HG02610 (cell line): Measurements from ENCODE around the gene RPS27.
"Not testable (repeated sequence)": the region's sequence is repeated elsewhere in the genome, so short reads cannot be mapped to it uniquely, and the experiment has no call there.

Experiments used
- ATAC-seq: cut with Tn5 transposase; IDR thresholded peaks from one replicate; pipeline ENCODE4 v1.9.1; 2021; ENCODE audit warnings: mild to moderate bottlenecking, moderate library complexity; ENCODE audit not compliant: unreplicated experiment

RPS27 gene

GRCh38 chr1:153960206-153960605 is 30.4 kb upstream of the RPS27 start:
- ATAC-seq: no peak

- ATAC-seq: no peak
Measured at GRCh38 chr1:153961421-153961820, 29.1 kb upstream of the RPS27 start.

DNA sequence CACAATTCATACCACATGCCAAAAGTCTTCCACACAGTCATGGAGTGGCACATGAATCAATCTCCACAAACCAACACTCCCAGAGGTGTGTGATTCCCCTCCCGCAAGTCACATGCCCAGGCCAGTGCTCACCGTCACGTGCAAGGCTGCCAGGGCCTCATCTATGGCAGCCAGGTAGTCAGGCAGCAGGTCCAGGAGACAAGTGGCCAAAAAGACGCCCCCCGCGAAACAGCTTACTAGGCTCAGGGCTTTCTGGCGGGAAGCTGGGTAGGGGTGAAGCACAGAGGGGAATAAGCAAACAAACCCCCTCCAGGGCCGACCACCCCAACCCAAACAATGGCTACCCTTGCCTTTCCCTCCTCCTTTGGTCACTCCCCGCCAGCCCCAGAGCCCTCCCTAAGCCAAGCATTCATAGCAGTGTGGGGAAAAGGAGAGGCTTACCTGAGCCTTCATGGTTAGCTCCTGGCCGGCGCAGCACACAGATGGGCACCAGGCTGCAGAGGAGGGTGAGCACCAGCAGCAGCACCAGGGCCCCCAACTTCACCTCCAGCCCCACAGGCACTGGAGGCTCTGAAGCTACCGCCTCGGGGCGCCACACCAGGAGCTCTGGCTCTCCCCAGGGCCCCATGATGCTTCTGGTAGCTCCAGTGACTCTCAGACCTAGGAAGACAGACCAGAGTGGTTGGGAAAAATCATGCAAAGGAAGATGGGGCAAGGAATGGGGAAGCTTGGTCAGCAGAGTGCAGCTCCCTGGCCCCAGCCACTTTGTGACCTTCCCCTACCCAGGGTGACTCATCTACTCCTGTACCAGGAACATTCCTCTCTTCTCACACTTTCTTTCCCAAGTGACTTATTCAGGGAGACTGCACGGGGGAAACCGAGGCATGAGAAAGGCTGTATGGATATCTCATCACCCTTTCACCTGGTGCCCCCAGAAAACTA is 28.2 kb upstream of the RPS27 start:
- no peak for ATAC-seq

- ATAC-seq: peak; percentile 47
Measured at GRCh38 chr1:153963030-153963849, 27.3 kb upstream of the RPS27 start, which contains the start of gene SLC39A1. Gene SLC39A1 (minus strand): TSS chr1:153963537. CDS start chr1:153962715, 822 bp downstream.

DNA sequence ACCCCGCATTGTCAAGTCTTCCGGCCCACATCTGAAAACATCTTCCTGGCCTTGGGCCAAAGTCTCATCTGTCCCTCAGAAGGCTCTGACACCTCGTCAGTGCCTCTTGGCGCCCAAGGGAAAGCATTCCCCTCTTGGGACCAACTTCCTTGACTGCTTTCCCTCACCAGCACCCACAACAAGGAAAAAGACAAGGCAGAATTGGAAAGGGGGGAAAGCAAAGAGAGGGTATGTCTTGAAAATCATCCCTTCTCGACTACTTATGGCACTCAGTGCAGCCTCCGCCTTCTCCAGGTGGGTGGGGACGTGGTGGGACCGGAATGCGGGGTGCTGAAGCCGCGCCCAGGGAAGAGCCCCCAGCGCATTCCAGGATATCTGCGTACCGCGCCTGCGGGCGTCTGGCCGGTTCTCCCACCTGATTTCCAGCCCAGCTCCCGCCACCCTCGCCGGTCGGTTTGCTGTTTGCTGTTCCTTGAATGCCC is 26.7 kb upstream of the RPS27 start:
- peak; percentile 1 for ATAC-seq

GRCh38 chr1:153967107-153967999 is 23.2 kb upstream of the RPS27 start, which contains the start of gene CREB3L4:
Gene CREB3L4 (plus strand): TSS chr1:153967902. CDS start chr1:153968526, 624 bp downstream.
- peak; percentile 70 for ATAC-seq

DNA sequence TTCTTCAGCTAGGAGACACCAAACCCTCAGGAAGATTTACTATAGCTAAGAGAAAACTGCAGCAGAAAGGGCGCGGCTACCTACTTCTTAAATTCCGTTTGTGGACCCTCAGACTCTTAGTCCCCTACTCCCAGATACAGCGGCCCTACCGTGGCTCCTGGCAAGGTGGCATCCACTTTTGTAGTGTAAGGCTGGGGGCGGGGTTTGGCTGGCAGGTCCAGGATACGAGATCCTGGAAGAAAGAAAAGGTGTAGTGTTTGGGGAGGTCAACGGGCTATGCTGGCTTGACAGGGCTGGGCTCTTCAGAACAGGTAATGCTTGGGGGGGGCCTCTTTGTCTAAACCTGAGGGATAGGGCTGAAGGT is 22.6 kb upstream of the RPS27 start:
- ATAC-seq: no peak

GRCh38 chr1:153968408-153968807 is 22.2 kb upstream of the RPS27 start:
- ATAC-seq: no peak

- no peak for ATAC-seq
Measured at GRCh38 chr1:153968972-153969371, 21.6 kb upstream of the RPS27 start.

DNA sequence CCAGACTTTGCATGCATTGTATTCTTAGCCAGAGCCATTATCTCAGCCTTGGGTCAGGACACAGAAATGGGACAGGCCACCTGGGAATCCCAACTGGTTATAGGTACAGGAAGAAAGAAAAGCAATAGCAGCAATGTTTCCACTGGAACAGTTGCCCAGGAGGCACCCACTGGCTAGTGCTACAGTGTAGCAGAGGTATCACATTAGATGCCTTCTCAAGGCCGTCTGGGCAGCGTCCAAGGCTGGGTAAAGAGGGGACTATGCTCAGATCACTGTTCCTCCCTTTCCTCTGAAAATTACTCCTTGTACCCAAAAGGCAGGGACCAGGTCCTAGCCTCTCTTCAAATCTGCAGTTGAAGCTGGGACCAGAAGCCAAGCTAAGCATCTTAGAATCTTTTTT is 20.2 kb upstream of the RPS27 start:
- no peak for ATAC-seq

DNA sequence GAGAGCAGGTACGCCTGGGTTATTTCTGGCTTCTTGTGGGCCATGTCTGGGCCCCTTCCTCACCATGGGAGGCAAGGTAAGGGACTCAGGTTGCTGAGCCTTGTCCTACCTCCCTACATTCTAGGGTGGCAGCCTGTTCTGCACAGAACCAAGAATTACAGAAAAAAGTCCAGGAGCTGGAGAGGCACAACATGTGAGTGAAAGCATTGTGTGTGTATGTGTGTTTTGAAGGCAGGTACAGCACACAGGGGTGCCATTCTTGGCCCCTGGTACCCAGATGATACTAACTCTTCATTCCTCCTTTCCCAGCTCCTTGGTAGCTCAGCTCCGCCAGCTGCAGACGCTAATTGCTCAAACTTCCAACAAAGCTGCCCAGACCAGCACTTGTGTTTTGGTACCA is 17.5 kb upstream of the RPS27 start:
- ATAC-seq: no peak

DNA sequence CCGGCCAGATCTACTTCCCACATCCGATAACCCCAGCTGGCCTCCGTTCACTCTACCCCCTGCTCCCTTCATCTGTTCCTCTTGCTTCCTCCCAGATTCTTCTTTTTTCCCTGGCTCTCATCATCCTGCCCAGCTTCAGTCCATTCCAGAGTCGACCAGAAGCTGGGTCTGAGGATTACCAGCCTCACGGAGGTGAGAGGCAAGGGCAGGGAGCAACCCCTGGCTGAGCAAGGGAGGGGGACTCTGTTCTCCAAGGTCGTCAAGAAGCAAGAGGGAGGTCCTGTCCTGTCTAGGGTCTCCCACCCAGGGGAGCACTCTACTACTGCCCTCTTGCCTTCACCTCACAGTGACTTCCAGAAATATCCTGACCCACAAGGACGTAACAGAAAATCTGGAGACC is 17.0 kb upstream of the RPS27 start:
- ATAC-seq: no peak

DNA sequence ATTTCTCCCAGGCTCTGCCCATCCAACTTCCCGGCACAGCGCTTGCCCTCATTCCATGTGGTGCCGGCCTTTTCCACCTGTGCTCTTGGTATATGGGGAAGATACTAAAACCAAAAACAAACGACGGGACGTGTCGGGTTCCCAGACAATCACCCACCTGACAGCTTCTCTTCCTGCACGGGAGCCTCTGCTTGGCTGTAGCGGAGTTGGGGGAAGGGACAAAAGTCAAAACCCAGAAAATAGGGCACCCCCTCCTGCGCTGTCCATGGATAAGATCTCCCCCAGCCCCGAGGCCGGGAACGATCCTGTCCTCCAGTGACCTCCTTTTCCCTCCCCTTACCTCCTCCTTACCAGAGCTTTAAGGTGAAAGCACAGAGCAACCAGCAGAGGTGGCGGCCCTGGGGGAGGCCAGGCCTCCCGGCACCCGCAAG is 13.7 kb upstream of the RPS27 start:
- no peak for ATAC-seq

DNA sequence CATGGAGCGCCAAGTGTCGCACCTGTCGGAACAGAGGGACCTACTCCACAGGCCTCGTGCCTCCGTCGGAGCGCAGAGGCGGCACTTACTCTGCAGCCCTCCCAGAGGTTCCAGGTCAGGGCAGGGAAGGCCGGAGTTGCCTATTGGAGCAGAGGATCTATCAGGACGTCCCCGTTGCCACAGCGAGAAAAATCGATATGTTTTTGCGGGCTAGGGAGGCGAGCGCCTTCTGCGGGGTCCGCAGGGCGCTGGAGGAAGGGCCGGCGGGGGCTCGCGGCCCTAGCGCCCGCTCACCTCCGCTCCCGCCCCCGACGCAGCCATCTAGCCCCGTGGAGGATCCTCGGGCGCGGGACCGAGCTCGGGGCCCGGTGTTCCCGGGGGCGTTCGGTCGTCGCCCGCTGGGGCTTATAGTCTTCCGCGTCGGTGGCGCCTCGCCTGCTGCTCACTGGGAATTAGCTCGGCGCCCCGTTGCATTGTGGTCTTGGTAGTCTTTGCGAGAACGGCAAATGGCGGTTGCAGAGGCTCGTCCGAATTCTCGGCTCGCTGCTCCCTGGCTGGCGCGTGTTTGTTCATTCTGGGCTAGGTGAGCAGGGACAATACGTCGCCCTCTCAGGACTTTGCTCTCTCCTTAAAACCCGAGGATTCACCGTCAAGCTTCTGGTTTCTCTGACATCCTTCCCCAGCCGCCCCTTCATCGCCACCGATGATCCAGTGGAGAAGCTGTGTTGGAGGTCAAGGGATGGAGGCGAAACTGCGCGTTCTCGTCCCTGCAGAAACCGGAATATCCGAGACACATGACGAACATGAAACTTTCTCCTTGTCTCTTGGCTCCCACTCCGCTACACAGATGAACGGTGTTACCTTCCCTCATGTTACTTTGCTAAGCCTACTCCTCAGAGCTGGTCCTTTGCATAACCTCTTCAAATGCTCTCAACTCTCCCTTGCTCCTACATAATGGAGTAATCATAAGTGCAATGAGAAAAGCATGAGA is 13.0 kb upstream of the RPS27 start, which contains the start of gene JTB:
JTB (minus strand) TSS at position 425 of the 991 bp plus-strand sequence; CDS start at position 3, 422 bp downstream.
- ATAC-seq: peak; percentile 79

DNA sequence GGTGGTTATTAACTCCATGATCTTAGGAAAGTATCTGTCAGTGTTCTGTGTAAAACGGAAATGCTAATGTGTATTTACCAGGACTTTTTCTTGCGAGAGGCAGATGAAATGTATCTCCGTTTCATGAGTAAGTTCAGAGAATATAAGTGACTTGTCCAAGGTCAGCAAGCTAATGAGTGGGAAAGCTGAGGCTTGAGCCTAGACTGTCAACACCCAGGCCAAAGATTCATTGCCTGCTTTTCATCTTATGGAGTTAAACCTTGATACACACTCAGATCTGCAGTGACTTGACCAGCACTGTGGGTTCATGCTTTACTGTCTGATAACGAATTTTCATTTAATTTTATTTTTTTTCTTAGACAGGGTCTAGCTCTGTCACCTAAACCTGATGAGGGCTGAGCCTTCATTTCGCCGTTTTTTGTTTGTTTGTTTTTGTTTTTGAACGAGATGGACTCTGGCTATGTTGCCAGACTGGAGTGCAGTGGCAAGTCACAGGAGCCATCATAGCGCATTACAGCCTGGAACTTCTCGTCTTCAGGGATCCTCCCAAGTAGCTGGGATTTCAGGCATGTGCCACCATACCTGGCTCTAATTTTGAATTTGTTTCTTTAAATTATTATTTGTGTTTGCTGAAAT is 12.2 kb upstream of the RPS27 start:
- ATAC-seq: no peak

DNA sequence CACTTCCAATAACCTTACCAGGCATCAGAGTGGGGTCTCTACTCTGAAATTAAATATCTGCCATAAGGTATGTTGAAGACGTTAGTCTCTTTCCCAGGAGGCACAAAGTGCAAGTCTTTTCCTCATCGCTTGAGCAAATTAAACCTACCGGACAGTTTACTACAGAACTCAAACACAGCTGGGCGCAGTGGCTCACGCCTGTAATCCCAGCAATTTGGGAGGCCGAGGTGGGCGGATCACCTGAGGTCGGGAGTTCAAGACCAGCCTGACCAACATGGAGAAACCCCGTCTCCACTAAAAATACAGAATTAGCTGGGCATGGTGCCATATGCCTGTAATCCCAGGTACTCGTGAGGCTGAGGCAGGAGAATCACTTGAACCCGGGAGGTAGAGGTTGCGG is 11.5 kb upstream of the RPS27 start:
- ATAC-seq: not testable (repeated sequence)

- not testable (repeated sequence) for ATAC-seq
Measured at GRCh38 chr1:153981735-153982134, 8.8 kb upstream of the RPS27 start.

DNA sequence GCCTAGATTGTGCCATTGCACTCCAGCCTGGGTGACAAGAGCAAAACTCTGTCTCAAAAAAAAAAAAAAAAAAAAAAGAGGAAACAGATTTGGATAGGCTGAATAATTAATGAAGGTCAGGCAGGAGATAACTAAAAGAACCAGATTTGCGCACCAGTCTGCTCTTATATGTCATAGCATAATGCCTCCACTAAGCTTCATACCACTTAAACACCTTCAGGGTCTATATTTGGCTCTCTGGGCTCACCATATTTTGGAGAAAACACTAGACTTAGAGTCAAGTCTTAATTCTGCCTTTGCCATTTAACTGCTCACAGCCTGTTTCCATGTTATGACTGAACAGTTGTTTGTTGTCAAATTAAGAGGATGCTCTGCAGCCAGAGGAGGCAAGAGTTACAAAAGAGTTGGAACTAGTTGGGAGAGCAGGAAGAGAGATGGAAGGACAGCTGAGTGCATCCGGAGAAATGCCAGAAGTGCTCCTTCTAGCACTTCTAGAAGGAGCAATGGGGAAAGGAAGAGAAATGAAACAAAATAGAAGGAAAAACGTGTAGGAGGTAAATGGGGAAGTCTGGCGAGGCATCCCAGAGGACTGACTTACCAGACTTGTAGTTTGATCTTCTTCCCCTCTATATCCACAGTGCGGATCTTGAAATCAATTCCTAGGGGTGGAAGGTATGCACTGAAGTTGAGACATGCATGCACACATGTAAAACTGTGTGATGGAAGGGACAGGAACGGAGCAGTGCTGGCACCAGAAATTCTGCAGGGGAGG is 6.3 kb upstream of the RPS27 start:
- no peak for ATAC-seq
